Measurements from ENCODE around the gene GPR132. TPM values are rescaled to one million over a fixed set of nuclear protein-coding genes. Genes with fewer than 3 reads are reported as not detected.
"Not testable (repeated sequence)": the region's sequence is repeated elsewhere in the genome, so short reads cannot be mapped to it uniquely, and the experiment has no call there.

The GPR132 gene
- total RNA-seq, 1 experiment from 2014 or later = not detected

DNA sequence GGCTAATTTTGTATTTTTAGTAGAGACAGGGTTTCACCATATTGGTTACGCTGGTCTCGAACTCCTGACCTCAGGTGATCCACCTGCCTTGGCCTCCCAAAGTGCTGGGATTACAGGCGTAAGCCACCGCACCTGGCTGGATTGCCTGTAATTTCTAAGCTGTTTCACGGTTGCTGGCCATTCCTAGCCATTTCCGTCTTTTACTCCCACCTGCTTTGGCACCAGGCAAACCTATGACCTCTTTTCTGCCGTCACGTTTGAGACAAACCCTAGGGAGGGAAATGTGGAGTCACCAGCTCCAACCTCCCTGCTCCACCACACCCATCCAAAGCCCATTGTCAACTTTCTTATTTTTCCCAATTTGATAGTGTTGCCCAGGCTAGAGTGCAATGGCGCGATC is 1.2 kb downstream of the GPR132 start:
- H2AFZ ChIP-seq (ENCODE audit: low read length) = no peak overlapping the region
- H3K27me3 ChIP-seq (ENCODE audit: low read length) = no peaks in the 10 kb centered on the region
- peaks cover 6% of the 10 kb centered on the region for H3K4me1 ChIP-seq (ENCODE audit: low read length)
- no peak for DNase-seq
- no peak overlapping the region for H3K27ac ChIP-seq (ENCODE audit: low read length)
- no peaks in the 10 kb centered on the region for H3K9me3 ChIP-seq (ENCODE audit: low read length)
- no peak overlapping the region for H3K4me3 ChIP-seq (ENCODE audit: low read length)
- H3K9me2 ChIP-seq (replicated peaks; ENCODE audit: insufficient read depth, low read length) = no peaks in the 10 kb centered on the region
- no peak overlapping the region for H3K9ac ChIP-seq (ENCODE audit: low read length)
- H3K79me2 ChIP-seq (ENCODE audit: low read length) = no peaks in the 10 kb centered on the region
- H4K20me1 ChIP-seq (ENCODE audit: insufficient read depth, low read depth, low read length) = no peaks in the 10 kb centered on the region
- H3K4me2 ChIP-seq (ENCODE audit: low read depth, low read length, poor library complexity, severe bottlenecking) = no peak overlapping the region
- no peaks in the 10 kb centered on the region for H3K36me3 ChIP-seq (ENCODE audit: insufficient read depth, low read length)

DNA sequence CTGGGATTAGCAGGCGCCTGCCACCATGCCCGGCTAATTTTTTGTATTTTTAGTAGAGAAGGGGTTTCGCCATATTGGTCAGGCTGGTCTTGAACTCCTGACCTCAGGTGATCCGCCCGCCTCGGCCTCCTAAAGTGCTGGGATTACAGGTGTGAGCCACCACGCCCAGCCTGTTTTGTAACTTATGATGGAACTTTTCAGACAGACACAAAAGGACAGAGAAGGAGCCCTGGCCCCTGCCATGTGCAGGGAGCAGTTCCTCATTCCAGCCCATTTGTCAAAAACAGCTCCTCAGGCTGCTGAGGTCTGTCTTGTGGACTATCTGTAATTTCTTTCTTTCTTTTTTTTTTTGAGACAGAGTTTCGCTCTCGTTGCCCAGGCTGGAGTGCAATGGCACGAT is 1.7 kb downstream of the GPR132 start:
- H3K36me3 ChIP-seq (ENCODE audit: insufficient read depth, low read length); H3K9me2 ChIP-seq (replicated peaks; ENCODE audit: insufficient read depth, low read length); H3K9ac ChIP-seq (ENCODE audit: low read length); H3K4me2 ChIP-seq (ENCODE audit: low read depth, low read length, poor library complexity, severe bottlenecking); H3K27me3 ChIP-seq (ENCODE audit: low read length); H4K20me1 ChIP-seq (ENCODE audit: insufficient read depth, low read depth, low read length); H3K4me3 ChIP-seq (ENCODE audit: low read length); H3K79me2 ChIP-seq (ENCODE audit: low read length); H3K27ac ChIP-seq (ENCODE audit: low read length); H3K9me3 ChIP-seq (ENCODE audit: low read length); DNase-seq; H3K4me1 ChIP-seq (ENCODE audit: low read length); H2AFZ ChIP-seq (ENCODE audit: low read length): not testable (repeated sequence)

DNA sequence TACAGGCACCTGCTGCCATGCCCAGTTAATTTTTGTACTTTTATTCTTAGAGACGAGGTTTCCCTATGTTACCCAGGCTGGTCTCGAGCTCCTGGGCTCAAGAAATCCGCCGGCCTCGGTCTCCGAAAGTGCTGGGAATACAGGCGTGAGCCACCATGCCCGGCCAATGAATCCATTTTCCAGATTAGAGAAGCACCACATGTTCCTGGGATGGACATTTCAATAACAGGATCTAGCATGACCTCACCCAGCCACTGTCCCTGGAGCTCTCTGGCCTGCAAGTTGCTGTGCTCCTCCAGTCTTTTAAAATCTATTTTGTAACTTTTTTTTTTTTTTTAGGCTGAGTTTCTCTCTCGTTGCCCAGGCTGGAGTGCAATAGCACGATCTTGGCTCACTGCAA is 2.2 kb downstream of the GPR132 start:
- H3K4me3 ChIP-seq (ENCODE audit: low read length) = no peak overlapping the region
- H3K4me1 ChIP-seq (ENCODE audit: low read length) = peaks cover 6% of the 10 kb centered on the region
- no peak overlapping the region for H3K9ac ChIP-seq (ENCODE audit: low read length)
- H4K20me1 ChIP-seq (ENCODE audit: insufficient read depth, low read depth, low read length) = no peaks in the 10 kb centered on the region
- no peak overlapping the region for H2AFZ ChIP-seq (ENCODE audit: low read length)
- H3K27ac ChIP-seq (ENCODE audit: low read length) = no peak overlapping the region
- H3K4me2 ChIP-seq (ENCODE audit: low read depth, low read length, poor library complexity, severe bottlenecking) = no peak overlapping the region
- no peaks in the 10 kb centered on the region for H3K9me2 ChIP-seq (replicated peaks; ENCODE audit: insufficient read depth, low read length)
- H3K79me2 ChIP-seq (ENCODE audit: low read length) = no peaks in the 10 kb centered on the region
- no peaks in the 10 kb centered on the region for H3K36me3 ChIP-seq (ENCODE audit: insufficient read depth, low read length)
- no peaks in the 10 kb centered on the region for H3K27me3 ChIP-seq (ENCODE audit: low read length)
- no peak for DNase-seq
- no peaks in the 10 kb centered on the region for H3K9me3 ChIP-seq (ENCODE audit: low read length)

DNA sequence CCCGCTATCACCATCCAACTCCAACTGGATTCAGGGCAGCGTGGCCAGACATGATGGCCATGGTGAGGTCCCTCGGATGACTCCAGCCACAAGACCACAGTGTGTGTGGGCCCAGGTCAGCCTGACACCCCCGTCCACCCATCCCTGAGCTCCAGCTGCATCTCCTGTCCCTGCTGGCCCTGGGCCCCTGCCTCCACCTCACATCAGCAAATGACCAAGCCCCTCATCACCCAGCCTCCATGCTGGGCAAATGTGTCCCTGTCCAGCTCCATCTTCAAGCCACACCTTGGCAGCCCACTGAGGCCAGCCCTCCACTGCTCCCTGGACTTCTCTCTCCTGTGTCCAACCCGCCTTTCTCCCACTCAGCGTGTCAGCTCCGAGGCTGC is 3.2 kb downstream of the GPR132 start:
- no peak for DNase-seq
- no peaks in the 10 kb centered on the region for H3K27me3 ChIP-seq (ENCODE audit: low read length)
- no peaks in the 10 kb centered on the region for H3K9me2 ChIP-seq (replicated peaks; ENCODE audit: insufficient read depth, low read length)
- no peaks in the 10 kb centered on the region for H3K36me3 ChIP-seq (ENCODE audit: insufficient read depth, low read length)
- H4K20me1 ChIP-seq (ENCODE audit: insufficient read depth, low read depth, low read length) = no peaks in the 10 kb centered on the region
- H3K9me3 ChIP-seq (ENCODE audit: low read length) = no peaks in the 10 kb centered on the region
- H2AFZ ChIP-seq (ENCODE audit: low read length) = no peak overlapping the region
- H3K4me3 ChIP-seq (ENCODE audit: low read length) = no peak overlapping the region
- H3K4me2 ChIP-seq (ENCODE audit: low read depth, low read length, poor library complexity, severe bottlenecking) = no peak overlapping the region
- H3K27ac ChIP-seq (ENCODE audit: low read length) = no peak overlapping the region
- no peak overlapping the region for H3K9ac ChIP-seq (ENCODE audit: low read length)
- H3K4me1 ChIP-seq (ENCODE audit: low read length) = peaks cover 6% of the 10 kb centered on the region
- H3K79me2 ChIP-seq (ENCODE audit: low read length) = no peaks in the 10 kb centered on the region

DNA sequence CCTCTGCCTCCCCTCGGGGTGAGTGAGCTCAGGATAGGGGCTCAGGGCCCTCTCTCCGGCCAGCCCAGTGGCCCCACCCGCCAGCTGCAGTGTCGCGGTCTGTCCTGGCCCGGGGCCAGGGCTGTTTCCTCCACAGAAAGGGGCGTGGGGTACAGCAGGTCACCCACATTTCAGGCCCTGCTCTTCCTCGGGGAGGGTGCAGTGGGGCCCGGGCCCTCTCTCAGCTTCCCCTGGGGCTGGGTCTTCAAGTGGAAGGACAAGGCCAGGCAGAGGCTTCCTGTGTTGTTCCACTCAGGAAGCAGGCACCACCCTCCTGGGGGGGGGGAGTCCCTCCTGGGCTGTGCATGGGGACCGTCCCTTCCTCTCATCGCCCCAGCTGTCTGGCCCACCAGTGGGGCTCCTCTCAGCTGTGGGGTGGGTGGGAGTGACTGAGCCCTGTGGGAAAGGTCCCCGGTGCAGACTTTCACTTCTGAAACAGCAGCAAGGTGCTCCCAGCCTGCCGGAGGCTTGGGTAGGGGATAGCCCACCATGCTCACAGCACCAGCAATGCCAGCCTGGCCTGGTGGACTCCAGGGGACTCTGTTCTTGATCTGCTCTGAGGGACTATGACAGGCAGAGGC is 3.7 kb downstream of the GPR132 start:
- Histone ChIP-seq H2AFZ (ENCODE audit: low read length) (no peak overlapping the region), H3K36me3 (ENCODE audit: insufficient read depth, low read length) (no peaks in the 10 kb centered on the region), H3K27ac (ENCODE audit: low read length) (no peak overlapping the region), H3K79me2 (ENCODE audit: low read length) (no peaks in the 10 kb centered on the region), H3K27me3 (ENCODE audit: low read length) (no peaks in the 10 kb centered on the region), H3K4me3 (ENCODE audit: low read length) (no peak overlapping the region), H3K4me2 (ENCODE audit: low read depth, low read length, poor library complexity, severe bottlenecking) (no peak overlapping the region), H4K20me1 (ENCODE audit: insufficient read depth, low read depth, low read length) (no peaks in the 10 kb centered on the region), H3K9me3 (ENCODE audit: low read length) (no peaks in the 10 kb centered on the region), H3K4me1 (ENCODE audit: low read length) (peaks cover 6% of the 10 kb centered on the region), H3K9ac (ENCODE audit: low read length) (no peak overlapping the region), H3K9me2 (replicated peaks; ENCODE audit: insufficient read depth, low read length) (no peaks in the 10 kb centered on the region)
- no peak for DNase-seq

DNA sequence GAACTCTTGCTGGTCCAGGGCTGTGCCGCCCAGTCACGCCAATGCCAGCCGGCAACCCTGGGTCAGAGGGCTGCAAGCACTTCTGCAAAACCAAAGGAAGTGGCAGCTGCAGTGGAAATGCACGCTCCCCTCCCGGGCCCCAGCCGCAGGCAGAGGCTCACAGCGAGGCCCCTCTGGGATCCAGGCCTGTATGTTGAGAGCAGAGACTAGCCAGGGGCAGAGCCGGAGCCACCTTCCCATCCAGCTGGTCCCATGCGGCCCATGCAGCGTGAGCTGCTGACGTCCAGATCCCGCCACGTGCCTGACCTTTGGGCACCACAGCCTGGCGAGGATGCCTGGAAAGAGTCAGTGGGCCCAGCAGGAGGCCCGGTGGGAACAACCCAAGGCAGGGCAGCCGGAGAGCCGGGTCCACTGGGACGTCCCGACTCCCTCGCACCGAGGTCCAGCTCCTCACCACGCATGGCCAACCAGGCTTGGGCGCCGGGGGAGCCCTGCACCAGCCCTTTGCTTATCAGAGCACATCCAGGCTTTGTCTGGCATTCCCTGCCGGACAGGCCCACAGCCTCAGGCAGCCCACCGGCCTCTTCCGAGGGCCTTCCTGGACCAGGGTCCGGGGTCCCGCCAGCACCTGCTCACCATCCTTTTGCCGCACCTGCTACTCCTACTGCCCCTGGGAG is 4.3 kb downstream of the GPR132 start:
- Histone ChIP-seq H2AFZ (ENCODE audit: low read length) (no peak overlapping the region), H3K9me3 (ENCODE audit: low read length) (no peaks in the 10 kb centered on the region), H3K4me3 (ENCODE audit: low read length) (no peak overlapping the region), H3K36me3 (ENCODE audit: insufficient read depth, low read length) (no peaks in the 10 kb centered on the region), H3K79me2 (ENCODE audit: low read length) (no peaks in the 10 kb centered on the region), H3K4me2 (ENCODE audit: low read depth, low read length, poor library complexity, severe bottlenecking) (no peak overlapping the region), H3K9me2 (replicated peaks; ENCODE audit: insufficient read depth, low read length) (no peaks in the 10 kb centered on the region), H4K20me1 (ENCODE audit: insufficient read depth, low read depth, low read length) (no peaks in the 10 kb centered on the region), H3K27me3 (ENCODE audit: low read length) (no peaks in the 10 kb centered on the region), H3K9ac (ENCODE audit: low read length) (no peak overlapping the region), H3K27ac (ENCODE audit: low read length) (no peak overlapping the region), H3K4me1 (ENCODE audit: low read length) (peaks cover 6% of the 10 kb centered on the region)
- peak; percentile 54 for DNase-seq

DNA sequence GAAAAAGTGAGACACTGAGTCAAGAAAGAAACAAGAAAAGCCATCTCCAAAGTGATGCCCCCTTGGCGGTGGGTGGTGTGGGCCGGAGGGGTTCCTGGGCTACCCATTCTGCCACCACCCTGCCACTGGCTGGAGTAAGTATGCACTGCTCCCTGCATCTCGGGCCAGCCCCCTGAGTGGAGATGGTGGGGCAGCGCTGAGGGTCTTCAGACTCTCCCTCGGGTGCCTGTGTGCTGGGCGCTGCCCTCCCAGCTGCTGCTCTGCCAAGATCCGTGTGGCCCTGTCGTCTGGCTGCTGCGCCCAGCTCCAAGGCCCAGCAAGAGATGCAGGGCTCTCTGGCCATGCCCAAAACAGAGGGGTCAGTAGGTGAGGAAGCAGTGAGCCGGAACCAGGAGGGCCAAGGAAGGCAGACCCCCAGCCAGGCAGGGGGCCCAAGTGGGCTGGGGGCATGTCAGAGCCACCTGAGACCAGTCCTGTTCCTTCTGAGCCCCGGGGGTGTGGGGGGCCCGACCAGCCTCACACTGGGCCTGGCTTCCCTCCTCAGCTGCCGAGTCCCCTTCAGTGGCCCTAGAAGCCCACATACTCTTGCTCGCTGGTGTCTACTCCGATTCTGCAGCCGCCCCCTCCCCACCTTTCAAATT is 5.2 kb downstream of the GPR132 start:
- no peak overlapping the region for H3K4me2 ChIP-seq (ENCODE audit: low read depth, low read length, poor library complexity, severe bottlenecking)
- no peak overlapping the region for H2AFZ ChIP-seq (ENCODE audit: low read length)
- no peak overlapping the region for H3K9ac ChIP-seq (ENCODE audit: low read length)

DNA sequence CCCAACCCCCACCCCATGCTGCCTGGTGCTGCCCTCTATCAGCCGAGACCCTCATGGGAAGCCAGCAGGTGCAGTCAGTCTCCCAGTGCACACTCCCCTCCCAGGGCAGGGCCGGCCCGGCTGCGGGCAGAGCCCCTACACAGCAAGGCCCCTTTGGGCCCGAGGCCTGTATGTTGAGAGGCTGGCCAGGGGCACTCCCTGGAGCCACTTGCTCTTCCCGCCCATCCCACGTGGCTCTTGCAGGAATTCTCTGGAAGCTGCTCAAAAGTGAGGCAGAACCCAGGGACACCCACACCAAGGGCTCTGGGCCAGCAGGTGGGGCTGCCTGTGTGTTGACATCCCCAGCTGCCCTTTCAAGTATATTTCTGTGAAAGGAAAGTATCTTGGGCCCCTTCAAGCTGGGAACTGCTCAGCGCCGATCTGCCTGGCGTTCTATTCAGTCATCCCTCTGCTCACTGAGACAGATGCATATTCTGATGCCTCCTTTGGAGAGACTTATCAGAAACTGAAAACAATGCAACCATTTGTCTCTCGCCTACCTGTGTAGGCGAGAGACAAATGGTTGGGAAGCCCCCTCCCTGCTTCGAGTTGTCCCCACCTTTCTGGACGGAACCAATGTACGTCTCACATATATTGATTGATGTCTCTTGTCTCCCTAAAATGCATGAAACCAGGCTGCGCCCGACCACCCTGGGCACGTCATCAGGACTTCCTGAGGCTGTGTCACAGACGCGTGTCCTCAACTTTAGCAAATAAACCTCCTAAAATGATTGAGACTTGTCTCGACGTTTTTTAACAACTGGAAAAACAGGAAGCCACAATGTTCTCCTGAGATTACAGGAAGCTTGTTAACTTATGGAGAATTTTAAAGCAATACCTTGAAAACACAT is 6.0 kb downstream of the GPR132 start:
- H3K9me3 ChIP-seq (ENCODE audit: low read length) = no peaks in the 10 kb centered on the region
- no peak overlapping the region for H3K4me3 ChIP-seq (ENCODE audit: low read length)
- no peak for DNase-seq
- no peaks in the 10 kb centered on the region for H3K27me3 ChIP-seq (ENCODE audit: low read length)
- H3K9me2 ChIP-seq (replicated peaks; ENCODE audit: insufficient read depth, low read length) = no peaks in the 10 kb centered on the region
- H3K27ac ChIP-seq (ENCODE audit: low read length) = no peak overlapping the region
- H3K4me1 ChIP-seq (ENCODE audit: low read length) = peaks cover 6% of the 10 kb centered on the region
- H3K9ac ChIP-seq (ENCODE audit: low read length) = no peak overlapping the region
- H4K20me1 ChIP-seq (ENCODE audit: insufficient read depth, low read depth, low read length) = no peaks in the 10 kb centered on the region
- H2AFZ ChIP-seq (ENCODE audit: low read length) = no peak overlapping the region
- H3K36me3 ChIP-seq (ENCODE audit: insufficient read depth, low read length) = no peaks in the 10 kb centered on the region
- no peaks in the 10 kb centered on the region for H3K79me2 ChIP-seq (ENCODE audit: low read length)
- H3K4me2 ChIP-seq (ENCODE audit: low read depth, low read length, poor library complexity, severe bottlenecking) = no peak overlapping the region

More for the DNA sequence above, 5.2 kb downstream of the GPR132 start:
- no peak overlapping the region for H3K4me3 ChIP-seq (ENCODE audit: low read length)
- H3K9me3 ChIP-seq (ENCODE audit: low read length) = no peaks in the 10 kb centered on the region
- no peaks in the 10 kb centered on the region for H3K9me2 ChIP-seq (replicated peaks; ENCODE audit: insufficient read depth, low read length)
- no peak overlapping the region for H3K27ac ChIP-seq (ENCODE audit: low read length)
- no peaks in the 10 kb centered on the region for H4K20me1 ChIP-seq (ENCODE audit: insufficient read depth, low read depth, low read length)
- H3K36me3 ChIP-seq (ENCODE audit: insufficient read depth, low read length) = no peaks in the 10 kb centered on the region
- H3K79me2 ChIP-seq (ENCODE audit: low read length) = no peaks in the 10 kb centered on the region
- no peaks in the 10 kb centered on the region for H3K27me3 ChIP-seq (ENCODE audit: low read length)
- no peak for DNase-seq
- peaks cover 6% of the 10 kb centered on the region for H3K4me1 ChIP-seq (ENCODE audit: low read length)

Measured in Karpas-422 (cell line).